Hindlimb muscle (tissue), 1 donor: ENCODE results near the gene ITIH3. TPM values are rescaled to one million over a fixed set of nuclear protein-coding genes. Genes with fewer than 3 reads are reported as not detected.

Source experiments
- DNase-seq: peaks from one replicate; pipeline ENCODE4 v3.0.0-alpha.2; 2013
- polyA plus RNA-seq: library from polyadenylated mRNA; unstranded; fragments of 120-200 nt; gene quantifications from one replicate; pipeline ENCODE4 v1.2.1, GENCODE V29; 2013; ENCODE audit not compliant: insufficient read length

Gene ITIH3
- polyA plus RNA-seq, 1 donor, result 1.1 TPM

- no peak for DNase-seq
Measured at GRCh38 chr3:52829906-52830463, 35.4 kb downstream of the ITIH3 start.

GRCh38 chr3:52830535-52831258, 36.1 kb downstream of the ITIH3 start, which contains the start of gene ITIH4:
Gene ITIH4, minus strand, starts transcription at chr3:52830672. Its CDS starts 30 bp downstream, at chr3:52830642.
- DNase-seq, result no peak

GRCh38 chr3:52831500-52832301, 37.1 kb downstream of the ITIH3 start:
- DNase-seq, result no peak

- DNase-seq, result no peak
Measured at GRCh38 chr3:52833202-52833601, 38.6 kb downstream of the ITIH3 start.

GRCh38 chr3:52834871-52835501, 40.4 kb downstream of the ITIH3 start, which contains the start of gene MUSTN1:
Gene MUSTN1, minus strand, starts transcription at chr3:52835019. Its CDS starts 71 bp downstream, at chr3:52834948.
- DNase-seq, result peak; percentile 51

- no peak for DNase-seq
Measured at GRCh38 chr3:52835766-52836470, 41.3 kb downstream of the ITIH3 start.

- DNase-seq, result no peak
Measured at GRCh38 chr3:52836471-52836845, 41.9 kb downstream of the ITIH3 start.

GRCh38 chr3:52836986-52837385, 42.4 kb downstream of the ITIH3 start:
- no peak for DNase-seq

GRCh38 chr3:52838561-52839267, 44.1 kb downstream of the ITIH3 start:
- no peak for DNase-seq

- DNase-seq, result no peak
Measured at GRCh38 chr3:52839268-52839575, 44.6 kb downstream of the ITIH3 start.

- DNase-seq, result no peak
Measured at GRCh38 chr3:52839892-52840545, 45.4 kb downstream of the ITIH3 start.

- DNase-seq, result no peak
Measured at GRCh38 chr3:52841211-52841980, 46.8 kb downstream of the ITIH3 start.

- DNase-seq, result no peak
Measured at GRCh38 chr3:52841981-52842340, 47.4 kb downstream of the ITIH3 start.

- no peak for DNase-seq
Measured at GRCh38 chr3:52842424-52842823, 47.8 kb downstream of the ITIH3 start.

- no peak for DNase-seq
Measured at GRCh38 chr3:52843108-52843865, 48.7 kb downstream of the ITIH3 start.

GRCh38 chr3:52843881-52844280, 49.3 kb downstream of the ITIH3 start:
- DNase-seq, result no peak

- DNase-seq, result no peak
Measured at GRCh38 chr3:52844290-52844975, 49.8 kb downstream of the ITIH3 start.

- DNase-seq, result no peak
Measured at GRCh38 chr3:52845157-52845556, 50.6 kb downstream of the ITIH3 start.
